GM18858 (cell line): ENCODE measurements around the gene KCNA4.
"Not testable (repeated sequence)": the region's sequence is repeated elsewhere in the genome, so short reads cannot be mapped to it uniquely, and the experiment has no call there.

Experiments used
- ATAC-seq: cut with Tn5 transposase; IDR thresholded peaks from one replicate; pipeline ENCODE4 v1.9.1; 2021; ENCODE audit not compliant: unreplicated experiment

Gene KCNA4

DNA sequence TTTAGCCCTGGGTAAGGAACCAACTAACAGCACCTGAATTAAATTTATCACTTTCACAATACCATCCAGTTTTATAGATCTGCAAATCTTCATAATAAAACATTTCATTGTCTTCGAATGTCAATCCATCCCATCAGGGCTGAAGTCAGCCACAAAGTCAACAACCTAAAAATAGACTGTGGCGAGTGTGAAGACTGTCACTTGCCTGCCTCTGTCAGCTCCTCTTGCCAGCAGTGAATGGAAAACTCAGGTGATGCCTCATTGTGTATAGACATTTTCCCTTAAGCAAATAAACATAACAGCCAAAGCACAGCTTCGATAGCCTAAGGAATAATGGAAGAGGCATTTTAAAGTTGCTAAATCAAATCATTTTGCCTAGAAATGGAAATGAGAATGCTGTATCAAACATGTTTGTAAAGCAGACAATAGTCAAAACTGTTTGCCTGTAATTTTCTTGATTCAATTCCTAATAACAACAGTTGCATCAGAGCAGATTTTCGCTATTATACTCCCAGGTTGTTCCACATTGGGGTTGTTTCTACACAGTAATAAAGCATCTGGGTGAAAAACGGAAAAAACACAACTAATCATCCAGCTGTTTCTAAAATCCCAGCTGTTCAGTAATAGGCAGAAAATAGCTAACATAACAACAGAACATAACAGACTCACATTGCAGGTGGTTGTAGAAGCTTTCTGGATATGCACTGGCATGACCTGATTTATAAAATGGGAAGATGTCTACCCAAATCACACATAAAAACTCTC lies 15.7 kb downstream of the KCNA4 start:
- no peak for ATAC-seq

DNA sequence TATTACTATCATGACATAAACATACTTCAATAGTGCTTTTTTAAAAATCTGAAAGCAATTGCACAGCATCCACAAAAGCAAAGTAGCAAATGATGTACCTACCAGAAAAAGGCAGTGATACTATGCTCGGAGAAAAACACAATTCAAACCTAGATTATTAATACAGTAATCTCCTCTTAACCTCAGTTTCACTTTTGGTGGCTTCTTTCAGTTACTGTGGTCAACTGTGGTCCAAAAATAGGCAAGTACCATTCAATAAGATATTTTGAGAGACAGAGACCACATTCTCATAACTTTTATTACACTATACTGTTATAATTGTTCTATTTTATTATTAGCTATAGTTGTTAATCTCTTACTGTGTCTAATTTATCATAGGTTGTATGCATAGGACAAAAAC lies 20.8 kb downstream of the KCNA4 start:
- peak; percentile 91 for ATAC-seq

DNA sequence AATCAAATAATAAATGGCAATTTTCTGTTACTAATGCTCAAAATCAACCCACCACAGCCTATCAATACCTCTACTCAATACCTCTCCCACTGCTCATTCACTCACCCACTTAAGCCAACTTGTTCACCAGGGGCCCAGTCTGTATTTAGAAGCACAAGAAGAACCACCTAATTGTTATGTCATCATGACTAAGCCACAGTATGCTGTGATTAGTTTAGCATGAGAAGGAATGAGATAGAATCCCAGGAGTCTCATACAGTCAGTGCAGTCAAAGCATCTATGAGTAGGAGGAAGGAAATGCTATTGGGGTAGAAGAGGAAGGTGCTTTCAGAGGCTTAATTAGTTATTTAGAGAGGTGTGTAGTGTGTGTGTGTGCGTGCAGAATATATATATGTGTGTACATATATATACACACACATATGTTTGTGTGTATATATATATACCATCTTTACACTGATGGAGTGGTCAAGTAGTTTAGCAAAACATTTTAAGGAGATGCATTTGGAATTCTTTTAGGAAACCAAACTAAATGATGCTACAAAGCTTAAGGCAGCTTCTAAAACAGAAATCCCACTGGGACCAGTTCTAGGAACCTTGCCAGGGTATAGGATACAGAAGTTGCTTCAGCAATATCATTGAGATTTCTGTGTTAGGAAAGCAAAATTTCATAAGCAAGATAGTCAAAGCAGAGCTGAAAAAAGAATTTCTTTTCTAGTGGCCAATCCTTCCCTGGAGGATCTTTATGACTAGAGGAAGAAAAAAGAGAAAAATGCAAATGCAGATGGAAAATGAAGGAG lies 27.5 kb downstream of the KCNA4 start:
- ATAC-seq = no peak

DNA sequence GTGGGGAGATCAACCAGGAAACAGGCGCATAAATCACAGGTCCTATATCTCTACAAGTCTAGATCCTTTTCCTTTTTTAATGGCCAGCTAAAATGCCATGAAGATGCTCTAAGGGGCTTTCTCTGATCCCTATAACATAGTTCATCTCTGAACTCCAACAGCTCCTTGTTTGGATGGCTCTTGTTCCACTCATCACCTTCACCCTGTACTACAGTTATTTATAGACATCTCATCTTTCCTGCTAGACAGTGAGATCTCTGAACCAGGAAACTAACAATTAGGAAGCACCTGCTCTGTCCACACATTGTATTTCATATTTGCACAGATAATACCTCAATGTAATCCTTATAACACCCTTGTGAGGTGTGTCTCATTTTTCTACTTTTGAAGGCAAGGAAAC lies 31.6 kb downstream of the KCNA4 start:
- no peak for ATAC-seq

DNA sequence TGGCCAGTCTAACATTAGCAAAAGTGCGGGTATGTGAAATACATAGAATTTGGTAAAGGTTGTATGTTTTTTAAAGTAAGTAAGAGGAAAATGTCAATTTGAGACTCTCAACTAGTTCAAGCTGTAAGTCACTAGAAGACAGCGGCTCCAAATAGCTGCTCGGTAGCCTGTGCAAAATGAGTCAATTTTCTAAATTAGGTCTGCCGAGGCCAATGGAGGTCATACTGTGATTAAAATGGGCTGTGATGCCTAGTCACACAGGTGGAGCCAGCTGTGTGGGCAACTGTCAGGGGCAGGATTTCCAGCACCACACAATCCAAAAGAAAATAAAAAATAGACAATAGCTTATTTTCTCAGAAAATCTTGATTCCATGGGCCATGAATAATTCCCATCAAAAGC lies 32.3 kb downstream of the KCNA4 start:
- no peak for ATAC-seq

DNA sequence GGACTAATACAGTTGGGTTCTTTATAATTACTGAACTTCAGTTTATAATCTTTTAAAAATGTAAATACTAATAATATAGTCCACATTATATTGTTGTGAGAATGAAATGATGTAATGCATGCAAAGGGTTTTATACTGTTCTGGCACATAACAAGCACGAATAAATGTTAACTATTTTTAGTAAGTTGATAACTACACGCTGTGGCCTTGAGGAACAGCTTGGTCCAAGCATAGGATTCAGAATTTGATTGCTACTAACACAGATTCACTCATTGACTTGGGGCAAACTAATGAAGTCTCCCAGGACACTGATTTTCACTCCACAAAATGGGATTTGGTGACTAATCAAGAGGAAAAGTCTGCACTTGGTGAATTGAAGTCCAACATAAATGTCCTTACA lies 38.3 kb downstream of the KCNA4 start:
- ATAC-seq = no peak

DNA sequence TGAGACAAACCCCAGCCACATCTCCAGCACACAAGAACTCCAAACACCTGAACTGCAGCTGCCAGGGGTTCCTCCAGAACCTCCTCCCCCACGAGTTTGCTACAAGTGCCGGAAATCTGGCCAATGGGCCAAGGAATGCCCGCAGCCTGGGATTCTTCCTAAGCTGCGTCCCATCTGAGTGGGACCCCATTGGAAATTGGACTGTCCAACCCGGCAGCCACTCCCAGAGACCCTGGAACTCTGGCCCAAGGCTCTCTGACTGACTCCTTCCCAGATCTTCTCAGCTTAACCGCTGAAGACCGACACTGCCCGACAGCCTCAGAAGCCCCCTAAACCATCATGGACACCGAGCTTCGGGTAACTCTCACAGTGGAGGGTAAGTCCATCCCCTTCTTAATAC lies 41.2 kb downstream of the KCNA4 start:
- not testable (repeated sequence) for ATAC-seq

DNA sequence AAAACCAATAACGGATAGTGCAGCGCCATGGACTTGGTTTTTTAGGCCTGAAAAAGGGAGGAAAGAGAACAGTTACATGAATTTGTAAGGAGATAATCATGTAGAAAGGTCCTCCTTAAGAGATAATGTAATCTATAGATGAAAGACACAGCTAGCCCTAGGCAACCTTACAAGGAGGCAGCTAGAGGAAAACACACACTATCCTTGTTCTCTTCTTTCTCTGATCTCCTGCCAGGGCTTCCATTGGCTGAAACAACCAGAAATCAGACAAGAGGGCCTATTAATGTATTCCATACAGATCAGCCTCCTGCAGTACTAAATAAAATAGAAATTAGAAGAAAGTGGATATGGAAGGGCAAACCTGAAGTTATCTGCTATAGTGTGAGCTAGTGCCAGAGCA lies 53.0 kb downstream of the KCNA4 start:
- ATAC-seq = no peak

DNA sequence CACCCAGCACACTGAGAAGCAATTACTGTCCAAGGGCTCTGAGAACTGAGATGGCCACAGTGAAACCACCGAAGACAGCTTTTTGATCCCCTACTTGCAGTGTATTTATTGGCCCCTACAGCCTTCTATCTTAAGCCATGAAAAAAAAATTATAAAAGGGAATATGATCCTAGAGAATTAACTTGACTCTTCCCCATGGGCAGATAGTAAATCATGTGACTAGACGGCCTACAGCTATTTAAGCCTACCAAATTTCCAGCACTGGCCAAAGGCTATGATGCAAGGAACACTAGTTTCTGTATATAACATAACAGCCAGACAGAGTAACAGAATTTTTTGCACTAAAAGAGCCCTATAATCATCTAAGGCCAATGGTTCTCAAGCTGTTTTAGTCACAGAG lies 53.8 kb downstream of the KCNA4 start:
- ATAC-seq = no peak

DNA sequence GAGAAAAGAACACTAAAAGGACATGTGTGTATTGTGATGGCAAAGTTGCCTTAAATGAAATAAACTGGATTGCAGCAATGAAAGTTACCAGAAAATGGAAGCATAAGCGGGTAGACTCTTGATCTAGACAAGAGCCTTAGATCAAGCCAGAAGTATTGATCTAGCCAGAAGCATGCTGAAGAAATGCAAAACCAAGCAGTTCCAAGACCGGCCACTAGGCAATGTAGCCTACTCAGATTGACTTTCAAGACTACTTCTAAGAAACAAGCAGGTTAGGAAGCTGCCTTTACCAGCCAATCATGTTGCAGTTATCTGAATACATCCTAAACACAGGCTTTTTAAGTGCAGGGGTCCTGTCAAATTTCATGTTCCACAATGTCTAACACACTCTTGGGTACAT lies 54.6 kb downstream of the KCNA4 start:
- peak; percentile 74 for ATAC-seq
